Prostate gland (tissue), 2 donors: ENCODE results near the gene PUSL1. TPM values are rescaled to one million over a fixed set of nuclear protein-coding genes. Genes with fewer than 3 reads are reported as not detected.

Source experiments
- DNase-seq: peaks from one replicate; pipeline ENCODE4 v3.0.0-alpha.2; 2019; ENCODE audit warnings: low spot score
- H3K27ac ChIP-seq, 2 donors: fragments of 200-600 bp; sonication (generic); 2 replicates each; pipeline ENCODE4 v1.5.1; 2017 to 2019
- H3K27me3 ChIP-seq: fragments of 200-600 bp; sonication (generic); replicated peaks from 2 replicates; pipeline ENCODE4 v1.5.1; 2019; ENCODE audit not compliant: insufficient read depth
- H3K36me3 ChIP-seq, 2 donors: fragments of 200-600 bp; sonication (generic); 1 replicate in 1 of 2; 2 replicates in 1 of 2; pipeline versions ENCODE4 v1.5.1 to v1.8.1; 2017 to 2019
- H3K4me1 ChIP-seq: fragments of 200-600 bp; sonication (generic); replicated peaks from 2 replicates; pipeline ENCODE4 v1.5.1; 2019
- H3K4me3 ChIP-seq, 2 donors: fragments of 200-600 bp; sonication (generic); 2 replicates each; pipeline ENCODE4 v1.5.1; 2017 to 2019
- H3K9me3 ChIP-seq: fragments of 200-600 bp; sonication (generic); 2 replicates; pipeline ENCODE4 v1.5.1; 2017
- CTCF ChIP-seq, 4 experiments: fragments of 200-600 bp in 2 of 4; fragments of 450-650 bp in 2 of 4; sonication (generic) in 2 of 4; IDR thresholded peaks; 1 replicate in 3 of 4; 2 replicates in 1 of 4; pipeline ENCODE4 v1.5.1; 2016 to 2019; ENCODE audit warnings: antibody characterized with exemption in 4 of 4, mild to moderate bottlenecking in 2 of 4, moderate library complexity in 2 of 4
- POLR2A ChIP-seq: fragments of 450-650 bp; IDR thresholded peaks from one replicate; pipeline ENCODE4 v1.6.1; 2016; ENCODE audit warnings: antibody characterized with exemption, mild to moderate bottlenecking
- POLR2AphosphoS5 ChIP-seq: sonication (generic); formaldehyde crosslinking; IDR thresholded peaks from one replicate; pipeline ENCODE4 v1.6.1; 2017; ENCODE audit warnings: antibody characterized with exemption
- WGBS: methylation state at CpG from one replicate; pipeline ENCODE4 v1.1.5; 2018; 5-methylcytosine and 5-hydroxymethylcytosine counted together
- intact Hi-C: fragments of 100-400 bp; cut with DNase I; formaldehyde crosslinking; loops from one replicate; pipeline ENCODE4 v1.14.2; 2022
- total RNA-seq, 2 donors: library from RNA; depleted of rRNA; stranded (reverse); fragments of >200 nt; gene quantifications; one replicate each; pipeline ENCODE4 v1.1.0, GENCODE V29; 2016

PUSL1 gene
- total RNA-seq, 2 donors from 2014 or later: 30.6 to 36.9 TPM

- Histone ChIP-seq H3K9me3 (no peaks in the 10 kb centered on the region), H3K4me3 (peak overlapping the region; percentile 60 to 79), H3K4me1 (peaks cover 14% of the 10 kb centered on the region), H3K36me3 (no peaks in the 10 kb centered on the region), H3K27ac (peak overlapping the region; percentile 62 to 66), H3K27me3 (no peaks in the 10 kb centered on the region)
- no peak for TF ChIP-seq POLR2A
- peak; percentile 44 for TF ChIP-seq POLR2AphosphoS5
- 22% methylated on average over 19 of the region's 26 CpGs for WGBS
- no peak for DNase-seq
- intact Hi-C loops: loop anchor here (5.0 kb wide), 1 partner anchor 41 kb away; the partner anchor contains the start of genes ACAP3 and PUSL1
Observed at GRCh38 chr1:1347663-1348419, 39.4 kb downstream of the PUSL1 start.

- intact Hi-C loops: loop anchor here (5.0 kb wide), 1 partner anchor 41 kb away; the partner anchor contains the start of genes ACAP3 and PUSL1
- Histone ChIP-seq H3K36me3 (no peaks in the 10 kb centered on the region), H3K4me3 (peak overlapping the region; percentile 60 to 79), H3K27me3 (no peaks in the 10 kb centered on the region), H3K27ac (peak overlapping the region; percentile 62 to 66), H3K9me3 (no peaks in the 10 kb centered on the region), H3K4me1 (peaks cover 14% of the 10 kb centered on the region)
- under 1% methylated on average over 67 of the region's 109 CpGs for WGBS
- TF ChIP-seq CTCF (IDR thresholded peaks at IDR 0.05): no peak
- TF ChIP-seq POLR2AphosphoS5: no peak
- no peak for TF ChIP-seq POLR2A
- no peak for DNase-seq
Observed at GRCh38 chr1:1348420-1349255, 40.2 kb downstream of the PUSL1 start.

DNA sequence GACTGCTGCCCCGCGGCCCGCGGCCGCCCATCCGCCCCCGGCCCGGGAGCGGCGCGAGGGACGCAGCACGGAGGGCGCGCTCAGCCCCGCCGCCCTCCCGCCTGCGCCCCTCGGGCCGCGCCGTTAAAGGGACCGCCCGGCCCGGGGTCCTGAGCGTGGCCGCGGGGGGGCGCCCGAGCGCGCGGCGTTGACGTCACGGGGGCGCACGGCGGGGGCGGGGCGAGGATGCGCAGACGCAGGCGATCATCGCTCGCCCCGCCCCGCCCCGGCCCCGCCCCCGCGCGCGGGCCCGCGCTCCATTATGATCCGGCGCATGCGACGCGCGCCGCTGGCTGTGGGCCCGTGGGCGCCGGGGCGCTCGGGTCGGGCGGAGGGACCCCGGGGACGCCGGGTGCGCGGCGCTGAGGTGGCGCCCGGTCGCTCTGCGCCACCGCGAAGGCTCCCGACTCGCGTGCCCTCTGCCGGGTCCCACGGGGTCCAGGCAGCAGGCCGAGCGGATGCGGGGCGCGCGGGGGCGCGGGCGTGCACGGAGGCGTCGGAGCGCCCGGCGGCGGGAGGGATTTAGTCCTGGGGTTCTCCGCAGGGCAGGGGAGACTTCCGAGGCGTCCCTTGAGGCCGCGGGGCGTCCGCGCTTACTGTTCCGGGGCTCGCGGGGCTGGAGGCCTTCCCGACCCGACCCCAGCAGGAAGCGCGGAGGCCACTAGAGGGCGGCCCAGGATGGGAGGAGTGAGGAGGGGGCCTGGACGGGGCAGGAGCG lies 41.0 kb downstream of the PUSL1 start, which contains the start of gene DVL1:
TSS of gene DVL1 (minus strand) at position 163 of the 757 bp plus-strand sequence. CDS start 353 bp downstream, outside the sequence.
- Histone ChIP-seq H3K9me3 (no peaks in the 10 kb centered on the region), H3K27me3 (no peaks in the 10 kb centered on the region), H3K4me3 (peak within 1 kb of the TSS; percentile 74 to 82), H3K27ac (peak within 1 kb of the TSS; percentile 85 to 87), H3K36me3 (no peaks in the 10 kb centered on the region), H3K4me1 (peaks cover 14% of the 10 kb centered on the region)
- peak; percentile 33 for DNase-seq
- under 1% methylated on average over 26 of the region's 122 CpGs for WGBS
- TF ChIP-seq POLR2A (peak; percentile 17), POLR2AphosphoS5 (no peak), CTCF (IDR thresholded peaks at IDR 0.05) (peak; percentile 33 to 78 (median 54))
- intact Hi-C loops: loop anchor here (5.0 kb wide), 1 partner anchor 42 kb away; the partner anchor contains the start of genes ACAP3 and PUSL1

DNA sequence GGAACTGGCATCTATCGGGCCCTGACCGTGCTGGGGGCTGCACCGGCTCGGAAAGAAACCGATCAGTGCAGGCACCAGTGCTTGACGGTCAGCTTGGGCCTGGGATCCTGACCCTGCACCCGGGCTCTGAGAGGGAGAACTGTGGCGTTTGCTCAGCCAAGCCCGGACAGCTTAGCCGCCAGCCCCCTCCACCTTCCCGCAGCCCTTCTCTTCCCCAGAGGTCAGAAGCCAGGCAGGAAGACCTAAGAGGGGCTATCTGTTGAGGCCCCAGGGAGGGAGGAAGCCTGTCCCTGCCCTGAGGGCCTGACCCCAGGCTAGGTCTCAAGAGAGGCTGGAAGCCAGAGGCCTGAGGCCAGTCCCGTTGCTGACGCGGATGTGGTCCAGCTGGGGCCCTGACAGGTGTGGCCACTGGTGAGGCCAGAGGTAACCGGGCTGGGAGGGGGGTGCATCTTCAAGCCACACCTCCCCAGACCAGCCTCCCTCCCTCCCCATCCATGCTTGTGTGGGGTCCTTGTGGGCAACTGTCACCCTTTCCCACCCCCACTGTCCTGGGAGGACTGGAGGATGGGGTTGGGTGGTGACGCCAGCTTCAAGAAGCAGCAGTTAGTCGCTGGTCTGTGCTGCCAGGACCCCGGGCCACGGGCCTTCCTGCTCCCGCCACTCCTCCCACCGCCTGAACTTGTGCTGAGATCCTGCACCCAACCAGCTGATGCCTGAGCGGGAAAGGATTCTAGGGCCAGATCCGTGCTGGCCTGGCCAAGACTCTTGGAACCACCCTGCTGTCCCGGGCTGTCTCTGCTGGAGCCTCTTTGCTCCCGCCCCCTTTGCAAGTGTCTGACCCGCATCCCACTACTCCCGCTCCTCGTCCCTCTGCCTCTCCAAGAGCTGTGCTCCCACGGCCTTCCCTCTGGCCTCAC lies 43.4 kb downstream of the PUSL1 start:
- H3K4me1 ChIP-seq: peaks cover 4% of the 10 kb centered on the region
- 42% methylated on average over 29 of the region's 29 CpGs for WGBS

More for the DNA sequence above, 43.4 kb downstream of the PUSL1 start:
- Histone ChIP-seq H3K36me3 (no peaks in the 10 kb centered on the region), H3K4me3 (no peak overlapping the region), H3K27me3 (no peaks in the 10 kb centered on the region), H3K27ac (peak overlapping the region in 1 of 2 donors; percentile 26), H3K9me3 (no peaks in the 10 kb centered on the region)
- no peak for DNase-seq
- no peak for TF ChIP-seq CTCF (IDR thresholded peaks at IDR 0.05)
- no peak for TF ChIP-seq POLR2A
- no peak for TF ChIP-seq POLR2AphosphoS5
- intact Hi-C loops: no loop called here
